Activated naive CD4-positive, alpha-beta T cell treated with anti-CD3 and anti-CD28 coated beads, Interleukin-2, amount 50 U/mL, for 72 hours (primary cell): Measurements from ENCODE around the gene PHLDB1. TPM values are rescaled to one million over a fixed set of nuclear protein-coding genes. Genes with fewer than 3 reads are reported as not detected.
"Not testable (repeated sequence)": the region's sequence is repeated elsewhere in the genome, so short reads cannot be mapped to it uniquely, and the experiment has no call there.

Experiments used
- ATAC-seq, 2 donors: fragments of 150-1000 bp; cut with Tn5 transposase; 2 replicates each; pipeline ENCODE4 v1.10.0; 2021; ENCODE audit warnings: mild to moderate bottlenecking in 2 of 2, moderate library complexity in 2 of 2
- DNase-seq, 2 donors: peaks; one replicate each; pipeline ENCODE4 v3.0.0; 2021 to 2022; ENCODE audit warnings: low spot score in 2 of 2
- H3K27ac Mint-ChIP-seq, 2 donors: one replicate each; pipeline ENCODE4 v1.8.0; 2022; ENCODE audit warnings: mild to moderate bottlenecking in 2 of 2, mixed read lengths in 2 of 2
- H3K36me3 Mint-ChIP-seq, 2 donors: one replicate each; pipeline ENCODE4 v1.8.0; 2022; ENCODE audit warnings: mixed read lengths in 2 of 2
- H3K9me3 Mint-ChIP-seq, 2 donors: one replicate each; pipeline ENCODE4 v1.8.0; 2022; ENCODE audit warnings: mixed read lengths in 2 of 2
- total RNA-seq, 2 donors: library from RNA; stranded (reverse); gene quantifications; one replicate each; pipeline ENCODE4 v1.2.3, GENCODE V29; 2022

PHLDB1 gene
- total RNA-seq, 2 donors from 2014 or later = 5.1 to 5.7 TPM

DNA sequence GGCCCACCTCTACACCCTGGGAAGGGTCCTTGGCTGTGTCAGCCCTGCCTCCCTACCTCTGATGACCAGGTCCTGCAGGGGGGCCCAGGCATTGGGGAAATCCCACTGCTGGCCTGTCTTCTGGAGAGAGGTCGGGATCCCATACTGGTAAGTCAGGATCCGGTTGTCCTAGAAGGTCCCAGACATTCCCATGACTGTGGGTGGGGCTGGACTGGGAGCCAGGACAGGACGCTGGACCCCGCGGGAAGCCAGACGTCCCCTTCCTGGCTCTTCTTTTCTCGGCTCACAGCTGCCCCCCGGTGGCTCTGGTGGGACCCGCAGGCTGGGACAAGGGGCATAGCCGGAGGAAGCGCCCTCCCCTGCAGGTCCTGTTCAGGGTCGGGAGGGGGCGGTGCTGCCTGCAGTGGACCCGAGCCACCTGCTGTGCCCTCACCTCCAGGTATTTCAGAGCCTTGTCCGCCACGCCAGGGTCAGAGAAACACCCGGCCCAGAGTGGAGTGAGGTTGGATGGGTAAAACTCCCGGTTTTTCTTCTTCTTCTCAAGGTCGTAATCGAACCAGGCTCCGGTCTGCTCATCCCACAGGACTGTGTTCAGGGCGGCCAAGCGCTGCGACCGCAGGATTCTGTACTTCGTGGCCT, 52.0 kb downstream of the PHLDB1 start:
- H3K36me3 Mint-ChIP-seq = no peaks in the 10 kb centered on the region

DNA sequence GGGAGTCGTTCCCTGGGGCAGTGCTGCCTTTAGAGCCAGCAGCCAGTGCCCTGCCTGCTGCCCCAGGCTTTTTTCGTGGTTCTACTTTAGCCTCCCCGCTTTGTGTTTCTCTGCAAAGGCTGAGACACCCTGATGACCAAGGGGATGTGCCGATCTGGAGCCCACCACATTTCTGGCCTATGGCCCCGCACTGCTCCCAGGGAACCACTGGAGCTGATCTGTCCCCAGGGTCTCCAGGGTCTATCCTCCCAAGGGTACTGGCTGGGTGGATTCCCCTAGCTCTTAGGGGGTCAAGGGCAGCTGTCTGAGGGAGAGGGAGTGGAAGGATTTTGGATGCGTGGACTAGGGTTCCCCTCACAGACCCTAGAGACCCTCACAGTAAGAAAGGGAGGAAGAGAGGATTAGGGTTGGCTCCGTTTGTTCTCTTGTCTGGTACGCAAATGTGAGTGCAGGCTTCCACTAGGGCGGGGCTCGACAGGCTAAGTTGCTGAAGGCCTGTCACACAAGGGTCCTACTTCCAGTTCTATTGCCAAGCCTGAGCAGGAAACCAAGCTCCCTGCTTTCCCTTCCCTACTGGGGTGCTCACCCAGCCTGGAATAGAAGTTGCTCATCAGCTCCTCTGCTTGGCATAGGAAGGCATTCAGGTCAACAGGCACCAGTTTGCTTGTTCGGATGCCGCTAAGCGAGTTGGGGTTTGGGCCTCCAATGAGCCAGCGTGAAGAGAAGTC, 52.7 kb downstream of the PHLDB1 start:
- no peak overlapping the region for H3K27ac Mint-ChIP-seq
- no peaks in the 10 kb centered on the region for H3K36me3 Mint-ChIP-seq
- ATAC-seq (no peak), DNase-seq (no peak)
- H3K9me3 Mint-ChIP-seq = no peaks in the 10 kb centered on the region

More for the DNA sequence above, 52.0 kb downstream of the PHLDB1 start:
- ATAC-seq (peak; percentile 90 to 98), DNase-seq (peak; percentile 76 to 99)
- H3K9me3 Mint-ChIP-seq = no peaks in the 10 kb centered on the region
- no peak overlapping the region for H3K27ac Mint-ChIP-seq

DNA sequence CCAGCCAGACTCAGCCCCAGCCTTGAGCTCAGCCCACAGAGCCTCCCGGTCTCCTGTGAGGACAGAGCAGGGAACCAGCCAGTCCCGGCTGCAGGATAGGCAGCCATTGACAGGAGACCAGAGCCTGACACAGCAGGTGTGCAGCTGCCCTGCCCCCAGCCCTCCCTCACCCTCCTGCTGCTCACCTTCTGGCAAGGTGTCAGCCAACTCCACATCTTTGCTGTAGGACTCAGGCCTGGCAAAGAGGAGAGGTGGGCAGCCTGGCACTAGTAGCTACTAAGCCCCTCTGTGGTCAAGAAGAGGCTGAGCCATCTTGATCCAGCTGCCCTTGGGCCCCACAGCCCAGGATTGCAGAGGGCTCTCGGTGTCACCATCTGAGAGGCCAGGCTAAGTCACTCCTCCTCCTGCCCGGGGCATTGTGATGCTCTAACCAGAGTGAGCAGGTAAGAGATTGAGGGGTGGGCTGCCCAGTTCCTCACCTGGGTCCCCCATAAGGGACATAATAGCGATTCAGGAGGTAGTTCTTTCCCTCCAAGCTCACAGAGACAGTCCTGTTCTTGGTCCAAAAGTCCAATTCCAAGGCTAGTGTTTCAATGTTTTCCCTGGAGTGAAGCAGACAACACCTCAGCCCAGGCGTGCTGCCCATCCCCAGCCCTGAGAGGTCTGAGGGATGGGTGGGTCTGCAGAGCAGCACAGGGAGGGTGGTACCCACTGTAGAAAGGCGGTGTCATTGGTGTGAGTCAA, 53.4 kb downstream of the PHLDB1 start:
- Mint-ChIP-seq H3K9me3 (no peaks in the 10 kb centered on the region), H3K27ac (no peak overlapping the region), H3K36me3 (no peaks in the 10 kb centered on the region)
- ATAC-seq (no peak), DNase-seq (peak in 1 of 2 donors; percentile 37)

DNA sequence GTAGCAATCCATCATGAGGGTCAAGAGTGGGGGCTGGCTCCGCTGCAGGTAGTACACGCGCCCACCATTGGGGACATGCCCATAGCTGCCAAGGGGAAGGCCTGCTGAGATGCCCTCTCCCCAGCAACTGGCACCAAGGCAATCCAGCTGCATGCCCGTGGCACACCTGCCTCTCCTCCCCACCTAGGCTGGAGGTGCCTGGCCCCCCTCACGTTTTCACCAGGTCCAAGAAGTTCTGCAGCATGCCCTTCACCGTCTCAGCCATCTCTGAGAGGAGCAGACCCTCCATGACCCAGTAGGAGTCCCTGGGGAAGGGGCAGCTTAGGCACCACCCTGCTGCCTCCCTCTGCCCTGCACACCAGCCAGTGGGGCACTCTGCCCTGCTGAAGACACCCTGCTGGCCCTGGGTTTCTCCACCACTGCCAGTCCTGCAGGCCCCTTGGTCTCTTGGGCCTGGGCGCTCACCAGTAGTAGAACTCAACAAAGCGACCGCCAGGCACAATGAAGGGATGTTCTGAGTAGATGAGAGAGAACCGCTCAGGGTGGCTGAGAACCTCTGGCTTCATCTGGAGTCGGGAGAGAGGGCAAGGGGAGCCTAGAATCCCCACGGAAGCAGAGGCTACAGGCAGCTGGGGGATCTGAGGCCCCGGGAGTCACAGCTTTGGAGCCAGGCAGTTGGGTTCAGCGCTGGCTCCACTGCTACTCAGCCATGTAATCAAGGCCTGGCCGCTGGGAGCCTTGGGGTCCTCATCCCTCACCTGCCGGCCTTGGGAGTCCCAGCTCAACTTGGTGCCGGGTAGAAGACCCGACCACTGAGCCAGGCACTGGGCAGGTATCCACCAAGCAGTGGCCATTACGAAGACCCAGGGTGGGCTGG, 54.2 kb downstream of the PHLDB1 start:
- no peak for ATAC-seq
- Mint-ChIP-seq H3K9me3 (no peaks in the 10 kb centered on the region), H3K27ac (no peak overlapping the region), H3K36me3 (no peaks in the 10 kb centered on the region)
- DNase-seq = peak in 1 of 2 donors; percentile 49

DNA sequence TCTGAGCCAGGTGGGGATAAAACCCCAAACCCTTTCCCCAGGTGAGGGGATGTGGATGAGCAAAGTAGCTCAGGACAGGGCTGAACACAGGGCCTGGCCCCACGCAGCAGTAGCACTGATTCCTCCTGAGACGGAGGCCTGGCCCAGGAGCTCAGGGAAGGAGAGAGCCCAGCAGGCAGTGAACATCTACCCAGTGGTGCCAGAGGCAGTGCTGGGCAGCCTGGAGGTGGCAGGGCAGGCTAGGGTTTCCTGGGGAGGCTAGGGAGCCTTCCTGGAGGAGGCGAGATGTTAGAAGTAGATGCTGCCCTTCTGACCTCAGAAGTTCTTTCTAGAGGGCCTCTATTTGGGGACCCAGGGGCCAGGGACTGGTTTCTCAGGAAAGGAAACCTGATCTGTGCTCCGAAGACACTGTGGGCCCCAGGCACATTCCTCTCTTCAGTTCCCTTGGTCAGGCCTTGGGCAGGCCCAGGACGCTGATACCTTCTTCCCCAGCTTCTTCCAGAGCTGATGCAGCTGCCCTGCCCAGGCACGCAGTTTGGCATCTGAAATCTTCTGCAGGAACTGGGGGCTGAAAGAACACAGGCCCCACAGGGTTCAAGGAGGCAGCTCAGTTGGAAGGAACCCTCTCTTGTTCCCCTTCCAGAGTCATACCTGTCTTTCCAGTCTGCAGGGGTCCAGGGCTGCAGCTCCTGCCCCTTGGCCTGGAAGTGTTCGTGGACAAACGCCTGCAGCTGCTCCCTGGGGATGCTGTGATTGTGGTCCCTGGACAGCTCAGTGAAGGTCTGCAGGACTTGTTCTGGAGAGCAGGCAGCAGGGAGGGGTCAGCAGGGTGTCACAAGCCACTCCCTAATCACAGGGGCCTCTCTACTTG, 55.2 kb downstream of the PHLDB1 start:
- DNase-seq (peak in 1 of 2 donors; percentile 50), ATAC-seq (no peak)
- Mint-ChIP-seq H3K27ac (no peak overlapping the region), H3K36me3 (no peaks in the 10 kb centered on the region), H3K9me3 (no peaks in the 10 kb centered on the region)

DNA sequence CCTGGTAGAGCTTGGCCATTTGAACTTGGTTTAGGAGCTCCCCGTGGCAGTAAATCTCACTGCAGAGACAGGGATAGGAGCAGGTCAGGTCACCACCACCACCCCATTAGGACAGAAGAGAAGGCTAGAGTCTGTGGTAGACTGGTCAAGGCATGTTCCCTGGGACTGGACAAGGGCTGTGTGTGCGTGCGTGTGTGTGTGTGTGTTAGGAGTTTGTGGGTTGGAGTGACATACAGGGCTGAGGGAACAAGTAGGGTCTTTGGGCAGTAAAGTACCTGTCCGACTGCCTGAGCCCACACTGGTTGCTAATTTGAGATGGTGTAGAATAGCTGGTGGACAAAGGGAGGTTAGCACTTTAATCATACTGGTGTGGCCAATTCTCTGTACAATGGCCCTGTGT, 56.0 kb downstream of the PHLDB1 start:
- Mint-ChIP-seq H3K9me3 (no peaks in the 10 kb centered on the region), H3K36me3 (no peaks in the 10 kb centered on the region)

DNA sequence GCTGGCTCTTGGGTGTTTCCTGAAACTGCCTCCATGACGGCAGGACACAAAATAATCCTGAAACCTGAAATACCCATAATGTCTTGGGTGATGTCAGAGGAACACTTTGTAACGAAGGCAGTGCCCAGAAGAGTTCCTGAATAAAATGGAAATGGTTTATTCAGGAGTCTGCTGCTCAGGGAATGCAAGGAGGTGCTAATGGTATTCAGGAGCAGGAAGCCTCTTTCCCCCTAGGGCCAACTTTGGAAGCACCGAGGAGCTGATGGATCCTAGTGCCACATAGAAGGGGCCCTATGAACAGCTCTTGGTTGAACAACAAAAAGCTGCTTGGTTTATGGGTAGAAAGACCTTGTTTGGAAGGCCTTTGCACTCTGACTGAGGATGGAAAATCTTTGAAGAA, 56.5 kb downstream of the PHLDB1 start:
- H3K27ac Mint-ChIP-seq = no peak overlapping the region
- ATAC-seq (no peak), DNase-seq (no peak)
- no peaks in the 10 kb centered on the region for H3K36me3 Mint-ChIP-seq
- no peaks in the 10 kb centered on the region for H3K9me3 Mint-ChIP-seq

More for the DNA sequence above, 56.0 kb downstream of the PHLDB1 start:
- H3K27ac Mint-ChIP-seq = peak overlapping the region in 1 of 2 donors; percentile 1
- ATAC-seq = no peak
- DNase-seq = peak in 1 of 2 donors; percentile 1

DNA sequence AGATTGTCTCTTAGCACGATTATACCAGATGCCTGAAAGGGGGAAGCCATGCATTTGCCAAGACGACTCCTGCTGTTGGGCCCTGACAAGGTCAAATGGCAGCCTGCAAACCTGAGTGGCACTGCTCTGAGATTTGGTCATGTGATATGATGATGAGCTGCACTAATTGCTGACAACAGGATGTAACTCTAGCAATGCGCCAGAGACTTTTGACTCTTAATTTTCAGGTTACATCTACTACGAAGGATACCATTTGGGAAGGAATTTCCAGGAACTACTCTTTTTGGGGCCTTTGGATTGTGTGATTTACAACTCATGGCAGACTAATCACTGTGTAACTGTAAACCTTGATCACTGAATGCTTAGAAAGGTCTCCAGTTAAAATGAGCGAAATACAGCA, 59.0 kb downstream of the PHLDB1 start:
- H3K27ac Mint-ChIP-seq = no peak overlapping the region
- no peaks in the 10 kb centered on the region for H3K9me3 Mint-ChIP-seq
- DNase-seq = no peak
- H3K36me3 Mint-ChIP-seq = no peaks in the 10 kb centered on the region
- no peak for ATAC-seq

DNA sequence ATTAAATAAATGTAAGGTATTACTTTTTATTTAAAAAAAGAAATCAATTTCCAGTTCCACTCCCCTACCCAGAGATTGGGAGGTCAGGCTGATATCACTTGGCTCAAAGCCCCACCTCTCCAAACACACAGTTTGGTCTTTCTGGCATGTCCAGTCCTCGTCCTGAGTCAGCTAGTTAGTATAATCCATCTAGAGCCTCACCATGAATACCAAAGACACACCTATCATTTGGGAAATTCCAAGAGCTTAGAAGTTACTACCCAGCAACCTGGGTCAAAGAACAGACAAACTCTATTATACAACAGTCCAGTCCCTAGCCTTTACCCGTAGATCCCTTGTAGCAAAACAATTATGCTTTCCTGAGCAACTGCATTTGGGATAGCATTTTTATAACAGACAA, 62.6 kb downstream of the PHLDB1 start:
- DNase-seq (no peak), ATAC-seq (no peak)
- Mint-ChIP-seq H3K9me3 (no peaks in the 10 kb centered on the region), H3K36me3 (no peaks in the 10 kb centered on the region), H3K27ac (no peak overlapping the region)

DNA sequence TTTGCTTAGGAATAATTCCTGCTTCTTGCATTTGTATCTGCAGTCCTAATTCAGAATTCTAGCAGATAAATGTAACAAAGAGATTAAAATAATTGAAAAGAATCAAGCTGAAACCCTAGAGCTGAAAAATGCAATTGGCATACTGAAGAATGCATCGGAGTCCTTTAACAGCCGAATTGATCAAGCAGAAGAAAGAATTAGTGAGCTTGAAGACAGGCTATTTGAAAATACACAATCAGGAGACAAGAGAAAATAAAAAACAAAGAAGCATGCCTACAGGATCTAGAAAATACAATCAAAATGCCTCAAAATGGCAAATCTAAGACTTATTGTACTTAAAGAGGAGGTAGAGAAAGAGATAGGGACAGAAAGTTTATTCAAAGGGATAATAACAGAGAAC, 63.8 kb downstream of the PHLDB1 start:
- Mint-ChIP-seq H3K36me3 (no peaks in the 10 kb centered on the region), H3K9me3 (no peaks in the 10 kb centered on the region), H3K27ac (no peak overlapping the region)
- DNase-seq = no peak
- ATAC-seq = no peak

DNA sequence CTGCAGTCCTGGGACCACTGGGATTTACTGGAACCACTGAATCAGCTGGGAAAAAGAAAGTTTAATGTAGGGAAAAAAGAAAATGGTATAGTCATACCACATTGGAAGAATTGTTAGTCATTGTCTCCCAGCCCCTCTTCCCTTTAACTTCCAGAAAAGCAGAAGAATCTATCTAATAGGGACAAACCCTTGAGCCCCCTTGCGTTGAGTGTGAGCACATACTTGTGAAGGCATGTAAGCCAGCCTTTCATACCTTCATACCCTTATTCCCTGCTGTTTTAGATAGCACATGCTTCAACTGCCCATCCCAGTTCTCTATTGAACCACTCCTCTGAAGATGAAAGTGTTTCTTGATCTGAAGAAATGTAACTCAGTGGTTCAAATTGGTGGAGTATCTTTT, 65.4 kb downstream of the PHLDB1 start:
- DNase-seq (no peak), ATAC-seq (no peak)

DNA sequence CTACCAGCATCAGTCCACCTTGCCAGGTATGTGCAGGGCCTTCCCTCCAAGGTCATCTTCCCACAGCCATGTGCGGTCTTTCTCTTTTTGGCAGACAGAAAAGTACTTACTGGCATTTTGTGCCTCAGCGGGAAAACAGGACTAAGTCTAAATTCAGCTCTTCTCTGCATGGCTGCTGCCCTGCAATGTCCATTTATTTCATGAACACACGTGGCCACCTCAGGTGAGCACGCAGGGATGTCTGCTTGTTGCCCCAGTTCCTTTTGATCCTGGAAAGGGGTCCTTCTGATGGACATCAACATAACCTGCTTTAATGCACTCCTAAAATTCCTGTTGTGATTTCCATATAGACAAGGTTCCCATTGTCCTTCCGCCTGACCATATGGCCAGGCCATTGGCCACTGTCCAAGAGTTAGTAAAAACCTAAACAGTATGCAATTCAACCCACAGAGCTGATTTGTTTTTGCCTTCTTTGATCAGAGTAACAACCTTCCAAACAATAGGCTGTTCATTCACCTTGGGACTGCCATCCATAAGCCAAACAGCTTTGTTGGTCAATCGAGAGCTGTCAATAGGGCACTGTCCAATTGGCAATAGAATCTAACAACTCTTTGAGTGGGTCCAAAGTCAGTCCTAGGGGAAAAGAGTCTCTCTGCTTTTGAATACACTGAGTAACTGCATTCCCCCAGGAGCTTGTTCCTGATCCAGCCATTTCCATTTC, 66.1 kb downstream of the PHLDB1 start:
- Mint-ChIP-seq H3K27ac (no peak overlapping the region), H3K36me3 (no peaks in the 10 kb centered on the region), H3K9me3 (no peaks in the 10 kb centered on the region)
- DNase-seq (peak in 1 of 2 donors; percentile 25), ATAC-seq (no peak)

More for the DNA sequence above, 65.4 kb downstream of the PHLDB1 start:
- Mint-ChIP-seq H3K36me3 (no peaks in the 10 kb centered on the region), H3K27ac (no peak overlapping the region), H3K9me3 (no peaks in the 10 kb centered on the region)

DNA sequence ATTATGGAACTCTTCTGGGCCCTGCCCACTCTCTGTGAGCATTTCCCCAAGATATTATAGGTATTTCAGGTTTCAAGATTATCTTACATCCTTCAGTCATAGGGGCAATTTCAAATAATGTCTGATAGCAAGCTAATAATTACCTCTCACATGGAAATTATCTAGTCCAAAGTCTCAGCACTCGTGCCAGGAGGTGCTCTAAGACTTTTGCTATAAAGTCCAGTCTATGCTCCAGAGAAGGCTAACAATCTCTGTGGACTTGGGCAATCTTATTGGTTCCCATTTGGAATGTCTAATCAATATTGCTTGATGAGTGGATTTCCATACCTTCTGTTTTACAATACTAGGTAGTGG, 66.6 kb downstream of the PHLDB1 start:
- no peak for ATAC-seq
- Mint-ChIP-seq H3K9me3 (no peaks in the 10 kb centered on the region), H3K27ac (no peak overlapping the region), H3K36me3 (no peaks in the 10 kb centered on the region)
- no peak for DNase-seq

DNA sequence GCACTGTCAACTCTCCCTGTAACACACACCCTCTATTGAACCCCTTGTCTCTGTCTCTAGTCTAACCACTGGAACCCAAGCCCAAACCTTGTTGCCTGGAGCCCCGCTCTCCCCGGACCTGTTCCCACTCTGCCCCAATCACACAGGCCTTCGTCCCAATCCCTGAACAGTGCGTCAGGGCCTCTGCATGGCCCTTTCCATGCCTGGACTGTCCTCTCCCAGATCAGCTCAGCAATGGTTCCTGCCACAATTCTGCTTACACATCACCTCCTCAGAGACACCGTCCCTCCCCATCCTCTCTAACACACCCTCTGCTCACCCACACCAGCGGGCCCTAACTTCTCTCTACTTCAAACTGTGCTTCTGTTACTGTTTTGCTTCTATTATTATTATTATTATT, 70.6 kb downstream of the PHLDB1 start:
- ATAC-seq (no peak), DNase-seq (no peak)
- no peaks in the 10 kb centered on the region for H3K9me3 Mint-ChIP-seq
- H3K36me3 Mint-ChIP-seq = no peaks in the 10 kb centered on the region
- H3K27ac Mint-ChIP-seq = no peak overlapping the region

DNA sequence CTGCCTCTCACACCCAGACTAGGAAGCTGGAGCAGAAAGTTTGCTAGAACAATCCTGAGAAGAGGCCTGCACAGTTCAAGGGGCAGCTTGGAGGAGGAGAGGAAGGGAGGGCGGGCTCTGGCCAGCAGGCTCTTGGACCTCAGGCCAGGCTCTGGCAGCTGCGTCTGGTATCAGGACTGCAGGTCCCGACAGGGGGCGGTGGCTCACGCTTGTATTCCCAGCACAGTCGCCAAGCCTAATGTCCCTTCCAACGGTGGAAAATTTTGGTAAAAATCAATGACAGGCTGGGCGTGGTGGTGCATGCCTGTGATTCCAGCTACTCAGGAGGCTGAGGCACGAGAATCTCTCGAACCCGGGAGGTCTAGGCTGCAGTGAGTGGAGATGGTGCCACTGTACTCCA, 71.5 kb downstream of the PHLDB1 start:
- not testable (repeated sequence) for H3K9me3 Mint-ChIP-seq, H3K36me3 Mint-ChIP-seq, ATAC-seq, H3K27ac Mint-ChIP-seq
- DNase-seq = peak in 1 of 2 donors; percentile 37
